IMR-90 (cell line): ENCODE measurements around the gene SHISA2. TPM values are rescaled to one million over a fixed set of nuclear protein-coding genes. Genes with fewer than 3 reads are reported as not detected.

Experiments used
- ATAC-seq: fragments of 200-7000 bp; cut with Tn5 transposase; 2 replicates; pipeline ENCODE4 v1.9.1; 2020; ENCODE audit warnings: low read depth, mild to moderate bottlenecking, moderate library complexity
- BruUV-seq: library from RNA; stranded (reverse); fragments of 400-500 nt; replicated peaks from 2 replicates; lab custom pipeline; 2021; lab: Mats Ljungman, UMichigan
- CTCF ChIA-PET: fragments of 300-600 bp; formaldehyde crosslinking; extraction: SDS; loops from one replicate; lab custom pipeline; 2021; ENCODE audit warnings: antibody characterized with exemption; lab: Yijun Ruan, JAX
- POLR2A ChIA-PET: fragments of 300-600 bp; sonication (Branson Sonifier 250); formaldehyde crosslinking; loops from one replicate; lab custom pipeline; 2022; ENCODE audit warnings: antibody characterized with exemption; ENCODE audit not compliant: unreplicated experiment; lab: Charles Lee
- DNase-seq: peaks from one replicate; pipeline ENCODE4 v3.0.0; 2013
- H2AFZ ChIP-seq: replicated peaks from 2 replicates; pipeline ENCODE3; 2013; ENCODE audit warnings: low read length, mild to moderate bottlenecking; ENCODE audit not compliant: poor library complexity
- H2AK5ac ChIP-seq: 2 replicates; pipeline ENCODE4 v1.6.1; 2013; ENCODE audit warnings: low read depth, low read length, inconsistent platforms
- H2AK9ac ChIP-seq: replicated peaks from 2 replicates; pipeline ENCODE3; 2013; ENCODE audit warnings: mild to moderate bottlenecking, low read depth, low read length, moderate library complexity; ENCODE audit not compliant: poor library complexity
- H2BK120ac ChIP-seq: 2 replicates; pipeline ENCODE4 v1.6.1; 2013; ENCODE audit warnings: low read depth, low read length, inconsistent platforms
- H2BK15ac ChIP-seq: 3 replicates; pipeline ENCODE4 v1.6.1; 2013; ENCODE audit warnings: low read depth, low read length, inconsistent platforms
- H2BK20ac ChIP-seq: 2 replicates; pipeline ENCODE4 v1.6.1; 2013; ENCODE audit warnings: low read depth, mild to moderate bottlenecking, inconsistent platforms, low read length, moderate library complexity
- H2BK5ac ChIP-seq: 2 replicates; pipeline ENCODE4 v1.6.1; 2013; ENCODE audit warnings: mild to moderate bottlenecking, low read depth, low read length, inconsistent platforms; ENCODE audit not compliant: poor library complexity, severe bottlenecking
- H3K14ac ChIP-seq: replicated peaks from 2 replicates; pipeline ENCODE4 v1.6.1; 2013; ENCODE audit warnings: low read depth, low read length, inconsistent platforms
- H3K18ac ChIP-seq: 2 replicates; pipeline ENCODE4 v1.6.1; 2013; ENCODE audit warnings: low read depth, low read length, control low read depth
- H3K23ac ChIP-seq: 2 replicates; pipeline ENCODE4 v1.6.1; 2013; ENCODE audit warnings: low read depth, low read length, inconsistent platforms
- H3K27ac ChIP-seq: 2 replicates; pipeline ENCODE4 v1.5.1; 2013; ENCODE audit warnings: mild to moderate bottlenecking, control low read depth, low read length; ENCODE audit not compliant: insufficient read depth
- H3K27me3 ChIP-seq: 2 replicates; pipeline ENCODE4 v1.6.1; 2013; ENCODE audit warnings: low read length; ENCODE audit not compliant: control insufficient read depth, insufficient read depth
- H3K36me3 ChIP-seq: 2 replicates; pipeline ENCODE4 v1.6.1; 2013; ENCODE audit warnings: low read length, mixed read lengths; ENCODE audit not compliant: control insufficient read depth, insufficient read depth
- H3K4ac ChIP-seq: 2 replicates; pipeline ENCODE4 v1.6.1; 2013; ENCODE audit warnings: low read depth, low read length, inconsistent platforms
- H3K4me1 ChIP-seq: 2 replicates; pipeline ENCODE4 v1.6.1; 2013; ENCODE audit warnings: low read length, mixed read lengths; ENCODE audit not compliant: control insufficient read depth, insufficient read depth
- H3K4me2 ChIP-seq: 2 replicates; pipeline ENCODE4 v1.6.1; 2013; ENCODE audit warnings: low read depth, mild to moderate bottlenecking, control low read depth, low read length, moderate library complexity
- H3K4me3 ChIP-seq: 2 replicates; pipeline ENCODE4 v1.5.1; 2013; ENCODE audit warnings: low read depth, mild to moderate bottlenecking, control low read depth, low read length, moderate library complexity; ENCODE audit not compliant: insufficient read depth
- H3K56ac ChIP-seq: 2 replicates; pipeline ENCODE4 v1.6.1; 2013; ENCODE audit warnings: low read length, inconsistent platforms; ENCODE audit not compliant: insufficient read depth; ENCODE audit errors: extremely low read depth
- H3K79me1 ChIP-seq, 2 experiments: 2 replicates each; pipeline ENCODE4 v1.6.1; 2013; ENCODE audit warnings: low read length in 2 of 2, inconsistent platforms in 1 of 2, low read depth in 1 of 2
- H3K9ac ChIP-seq: 2 replicates; pipeline ENCODE4 v1.6.1; 2013; ENCODE audit warnings: low read depth, low read length, control low read depth
- H3K9me1 ChIP-seq: 2 replicates; pipeline ENCODE4 v1.6.1; 2013; ENCODE audit warnings: low read length, inconsistent platforms; ENCODE audit not compliant: insufficient read depth
- H3K9me3 ChIP-seq: 2 replicates; pipeline ENCODE4 v1.6.1; 2013; ENCODE audit warnings: low read length; ENCODE audit not compliant: control insufficient read depth, insufficient read depth
- H4K20me1 ChIP-seq: 2 replicates; pipeline ENCODE4 v1.6.1; 2013; ENCODE audit warnings: low read length, inconsistent platforms; ENCODE audit not compliant: insufficient read depth
- H4K5ac ChIP-seq: 2 replicates; pipeline ENCODE4 v1.6.1; 2013; ENCODE audit warnings: mild to moderate bottlenecking, low read depth, low read length, control low read depth
- H4K8ac ChIP-seq, 2 experiments: 2 replicates each; pipeline ENCODE4 v1.6.1; 2013; ENCODE audit warnings: low read depth in 2 of 2, low read length in 2 of 2, control low read depth in 1 of 2, inconsistent platforms in 1 of 2
- H4K91ac ChIP-seq: 2 replicates; pipeline ENCODE4 v1.6.1; 2013; ENCODE audit warnings: low read depth, low read length, inconsistent platforms; ENCODE audit not compliant: insufficient read depth
- BHLHE40 ChIP-seq: fragments of 150-350 bp; IDR thresholded peaks from 2 replicates; pipeline ENCODE4 v1.6.1; 2016; ENCODE audit warnings: mild to moderate bottlenecking, low read depth, low read length
- CHD1 ChIP-seq: IDR thresholded peaks from 2 replicates; pipeline ENCODE4 v1.6.1; 2012; ENCODE audit warnings: low read depth, low read length, improper control_type of control experiment
- CTCF ChIP-seq: conservative IDR thresholded peaks from 2 replicates; pipeline ENCODE4 v1.5.1; 2012; ENCODE audit warnings: mild to moderate bottlenecking, low read depth, low read length, improper control_type of control experiment
- MAFK ChIP-seq: IDR thresholded peaks from 2 replicates; pipeline ENCODE4 v1.6.1; 2012; ENCODE audit warnings: low read depth, low read length, improper control_type of control experiment
- RCOR1 ChIP-seq: IDR thresholded peaks from 2 replicates; pipeline ENCODE4 v1.6.1; 2012; ENCODE audit warnings: mild to moderate bottlenecking, low read length, improper control_type of control experiment; ENCODE audit not compliant: insufficient replicate concordance
- RFX5 ChIP-seq: IDR thresholded peaks from 2 replicates; pipeline ENCODE4 v1.8.0; 2012; ENCODE audit warnings: low read depth, mild to moderate bottlenecking, low read length, moderate library complexity
- WGBS, 2 experiments: methylation state at CpG; one replicate each; pipeline versions ENCODE4 v1.1.5 to v1.1.7; 2013; ENCODE audit warnings: missing lambda C conversion rate in 2 of 2; ENCODE audit not compliant: insufficient read length in 1 of 2; ENCODE audit errors: extremely low coverage in 2 of 2; 5-methylcytosine and 5-hydroxymethylcytosine counted together
- dilution Hi-C: fragments of 300-500 bp; cut with HindIII; formaldehyde crosslinking; loops from one replicate; pipeline ENCODE4 v1.14.3; 2018; ENCODE audit warnings: low sequenced_read_pairs; ENCODE audit not compliant: unreplicated experiment
- in situ Hi-C: fragments of 300-500 bp; cut with MboI; formaldehyde crosslinking; loops from 3 replicates; pipeline ENCODE4 v1.14.3; 2019; ENCODE audit warnings: low sequenced_read_pairs, inconsistent platforms, mixed read lengths
- intact Hi-C: fragments of 100-400 bp; cut with micrococcal nuclease; formaldehyde crosslinking; loops from 2 replicates; pipeline ENCODE4 v1.10.0; 2022
- polyA plus RNA-seq, 3 experiments: library from polyadenylated mRNA; depleted of rRNA; stranded (reverse); fragments of >200 nt; gene quantifications; 2 replicates each; pipeline ENCODE4 v1.2.3, GENCODE V29; 2012; ENCODE audit warnings: low replicate concordance in 1 of 3
- total RNA-seq: library from RNA; depleted of rRNA; stranded (reverse); fragments of >200 nt; gene quantifications from 2 replicates; pipeline ENCODE4 v1.2.3, GENCODE V29; 2012

SHISA2 gene
- total and polyA plus RNA-seq, 2 of the 4 experiments (the other 2 are of a cell fraction): not detected

DNA sequence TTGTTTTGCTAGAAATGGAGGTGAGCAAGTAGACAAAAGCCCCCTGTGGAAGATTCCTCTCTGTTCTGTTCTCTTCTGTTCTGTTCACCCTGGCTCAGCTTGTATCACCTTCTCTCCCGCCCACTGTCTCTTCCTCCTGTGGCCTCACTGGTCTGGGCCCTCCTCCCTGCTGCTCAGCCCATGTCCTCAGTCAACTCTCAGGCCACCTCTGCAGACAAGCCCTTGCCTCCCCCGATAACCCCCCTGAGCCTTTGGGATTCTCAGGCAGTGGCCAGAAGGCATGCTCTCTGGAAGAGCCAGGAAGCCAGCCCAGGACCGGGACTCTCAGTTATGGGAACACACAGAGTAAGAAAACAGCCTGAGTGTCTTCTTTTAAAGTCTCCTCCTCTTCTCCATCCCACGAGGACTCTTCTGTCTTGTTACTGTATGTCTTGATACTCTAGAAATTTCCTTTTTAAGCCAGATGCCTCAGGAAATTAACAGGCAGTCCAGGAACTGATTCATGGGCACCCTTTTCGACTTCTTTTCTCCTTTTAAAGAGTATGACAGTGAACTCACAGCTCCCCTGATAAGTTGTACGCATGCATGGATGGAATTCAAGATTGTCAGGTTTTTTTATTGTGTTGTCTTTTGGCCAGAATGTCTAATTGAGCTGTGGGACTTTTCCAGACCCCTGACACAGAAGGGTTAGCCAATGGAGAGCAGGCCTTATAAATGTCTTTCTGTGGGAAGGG lies 33.7 kb downstream of the SHISA2 start:
- Histone ChIP-seq H3K27ac (no peak overlapping the region), H3K56ac (no peak overlapping the region), H3K36me3 (no peaks in the 10 kb centered on the region), H2AK9ac (no peak overlapping the region), H4K91ac (no peak overlapping the region), H3K9me3 (no peaks in the 10 kb centered on the region), H4K8ac (no peak overlapping the region), H2AFZ (no peak overlapping the region), H3K4ac (no peak overlapping the region), H3K18ac (no peak overlapping the region), H4K5ac (no peak overlapping the region), H2BK120ac (no peak overlapping the region), H3K4me2 (no peak overlapping the region), H2BK20ac (no peak overlapping the region), H3K4me3 (no peak overlapping the region), H2AK5ac (no peak overlapping the region), H2BK5ac (no peak overlapping the region), H3K79me1 (no peaks in the 10 kb centered on the region), H3K27me3 (no peaks in the 10 kb centered on the region), H3K9ac (no peak overlapping the region), H2BK15ac (no peak overlapping the region), H3K14ac (no peak overlapping the region), H4K20me1 (no peaks in the 10 kb centered on the region), H3K9me1 (0 out of 2 replicates have a peak, but pooled peaks cover 3% of the 10 kb centered on the region), H3K23ac (no peak overlapping the region), H3K4me1 (no peaks in the 10 kb centered on the region)
- dilution Hi-C loops (no loop called here), intact Hi-C loops (no loop called here), in situ Hi-C loops (no loop called here)
- ATAC-seq (no peak), DNase-seq (no peak)
- no peak for TF ChIP-seq CHD1
- no peak for TF ChIP-seq CTCF
- TF ChIP-seq MAFK: no peak
- TF ChIP-seq RCOR1: no peak
- TF ChIP-seq BHLHE40: no peak
- TF ChIP-seq RFX5: no peak
- no CpG with 5 or more reads among the region's 6 CpGs for WGBS, 2 experiments
- POLR2A ChIA-PET: no interaction called here
- CTCF ChIA-PET: no interaction called here
- no TSS peak for BruUV-seq
